Activated naive CD4-positive, alpha-beta T cell treated with anti-CD3 and anti-CD28 coated beads, Interleukin-2, amount 50 U/mL, for 24 hours (primary cell): Measurements from ENCODE around the gene G0S2.

ENCODE experiments used
- H3K27ac Mint-ChIP-seq: one replicate; pipeline ENCODE4 v1.8.0; 2021; ENCODE audit warnings: mild to moderate bottlenecking, mixed read lengths
- H3K27me3 Mint-ChIP-seq: one replicate; pipeline ENCODE4 v1.8.0; 2021; ENCODE audit warnings: mixed read lengths
- H3K36me3 Mint-ChIP-seq: one replicate; pipeline ENCODE4 v1.8.0; 2021; ENCODE audit warnings: mixed read lengths
- H3K4me1 Mint-ChIP-seq: one replicate; pipeline ENCODE4 v1.8.0; 2021; ENCODE audit warnings: mixed read lengths
- H3K4me3 Mint-ChIP-seq: one replicate; pipeline ENCODE4 v1.8.0; 2021; ENCODE audit warnings: mild to moderate bottlenecking, mixed read lengths
- H3K9me3 Mint-ChIP-seq: one replicate; pipeline ENCODE4 v1.8.0; 2021; ENCODE audit warnings: mixed read lengths

Gene G0S2, protein sequence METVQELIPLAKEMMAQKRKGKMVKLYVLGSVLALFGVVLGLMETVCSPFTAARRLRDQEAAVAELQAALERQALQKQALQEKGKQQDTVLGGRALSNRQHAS

GRCh38 chr1:209674957-209675564, at the start of gene G0S2:
Gene G0S2, plus strand, starts transcription at chr1:209675412. Its CDS starts 273 bp downstream, at chr1:209675685.
- Mint-ChIP-seq H3K9me3 (no peaks in the 10 kb centered on the region), H3K36me3 (peaks cover 2% of the 10 kb centered on the region), H3K27me3 (peaks cover 31% of the 10 kb centered on the region), H3K4me1 (peaks cover 38% of the 10 kb centered on the region), H3K27ac (peak within 1 kb of the TSS; percentile 5), H3K4me3 (peak within 1 kb of the TSS; percentile 80)

DNA sequence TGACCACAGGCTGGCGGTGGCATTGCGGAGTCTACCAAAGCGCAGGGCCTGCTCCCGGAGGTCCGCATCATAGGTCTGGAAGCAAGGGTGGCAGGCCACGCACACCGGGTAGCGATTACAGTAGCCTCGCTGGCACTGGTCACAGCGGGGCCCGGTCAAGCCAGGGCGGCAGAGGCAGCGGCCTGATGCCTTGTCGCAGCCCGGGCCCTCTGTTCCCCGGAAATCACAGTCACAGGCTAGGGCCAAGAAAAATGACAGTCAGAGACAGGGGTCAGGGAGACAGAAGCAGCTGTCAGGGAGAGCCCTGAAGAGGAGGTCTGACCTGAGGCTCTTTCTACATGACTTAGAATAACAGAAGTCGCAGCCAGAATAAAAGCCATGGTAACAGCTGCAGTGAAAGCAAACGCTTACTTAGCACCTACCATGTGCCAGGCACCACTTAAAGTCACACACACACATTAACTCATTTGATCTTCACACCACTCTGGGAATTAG, 49.4 kb upstream of the G0S2 start:
- Mint-ChIP-seq H3K36me3 (no peaks in the 10 kb centered on the region), H3K9me3 (no peaks in the 10 kb centered on the region), H3K27me3 (no peaks in the 10 kb centered on the region), H3K4me1 (no peaks in the 10 kb centered on the region), H3K27ac (no peak overlapping the region), H3K4me3 (no peak overlapping the region)

GRCh38 chr1:209626346-209627026, 48.7 kb upstream of the G0S2 start:
- Mint-ChIP-seq H3K4me3 (no peak overlapping the region), H3K36me3 (no peaks in the 10 kb centered on the region), H3K9me3 (no peaks in the 10 kb centered on the region), H3K27ac (no peak overlapping the region), H3K4me1 (no peaks in the 10 kb centered on the region), H3K27me3 (no peaks in the 10 kb centered on the region)

DNA sequence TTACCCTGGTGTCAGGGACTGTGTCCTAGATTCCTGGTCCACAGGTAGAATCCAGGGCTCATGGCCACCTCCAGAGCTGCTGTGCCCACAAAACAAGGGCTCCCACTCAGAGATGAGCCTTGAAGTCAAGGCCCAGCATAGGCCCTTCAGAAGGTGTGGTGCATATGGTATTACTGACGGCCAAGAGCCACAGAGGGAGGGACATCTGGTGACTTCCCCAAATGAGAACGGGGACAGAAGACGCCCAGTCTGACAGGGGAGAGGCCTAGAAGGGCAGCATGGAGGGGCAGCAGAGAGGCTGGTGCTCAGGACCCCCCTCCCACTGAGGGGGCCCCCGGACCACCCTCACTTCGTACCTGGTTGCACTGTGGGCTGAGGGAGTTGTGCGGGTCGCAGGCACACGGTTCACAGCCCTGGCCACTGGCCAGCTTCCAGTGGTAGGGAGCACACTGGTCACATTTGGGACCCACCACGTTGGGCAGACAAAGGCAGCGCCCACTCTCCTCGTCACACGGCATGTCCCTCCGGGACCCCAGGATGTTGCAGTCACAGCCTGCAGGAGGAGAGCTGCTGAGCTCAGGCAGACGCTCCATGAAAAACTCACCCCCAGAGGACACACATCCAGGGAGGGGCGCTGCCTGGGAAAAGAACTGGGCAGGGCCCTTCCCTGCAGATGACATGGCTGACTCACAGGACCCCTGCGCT, 48.0 kb upstream of the G0S2 start:
- H3K9me3 Mint-ChIP-seq = no peaks in the 10 kb centered on the region
- H3K27ac Mint-ChIP-seq = no peak overlapping the region
- H3K4me3 Mint-ChIP-seq = no peak overlapping the region

GRCh38 chr1:209627732-209628196, 47.4 kb upstream of the G0S2 start:
- H3K36me3 Mint-ChIP-seq = no peaks in the 10 kb centered on the region
- H3K4me1 Mint-ChIP-seq = no peaks in the 10 kb centered on the region
- H3K27ac Mint-ChIP-seq = no peak overlapping the region
- no peak overlapping the region for H3K4me3 Mint-ChIP-seq
- no peaks in the 10 kb centered on the region for H3K27me3 Mint-ChIP-seq
- no peaks in the 10 kb centered on the region for H3K9me3 Mint-ChIP-seq

More for the DNA sequence above, 48.0 kb upstream of the G0S2 start:
- no peaks in the 10 kb centered on the region for H3K27me3 Mint-ChIP-seq
- no peaks in the 10 kb centered on the region for H3K4me1 Mint-ChIP-seq
- H3K36me3 Mint-ChIP-seq = no peaks in the 10 kb centered on the region

- Mint-ChIP-seq H3K4me1 (no peaks in the 10 kb centered on the region), H3K27me3 (no peaks in the 10 kb centered on the region), H3K36me3 (no peaks in the 10 kb centered on the region), H3K4me3 (no peak overlapping the region), H3K9me3 (no peaks in the 10 kb centered on the region), H3K27ac (peak overlapping the region; percentile 84)
Measured at GRCh38 chr1:209628618-209629299, 46.5 kb upstream of the G0S2 start.

DNA sequence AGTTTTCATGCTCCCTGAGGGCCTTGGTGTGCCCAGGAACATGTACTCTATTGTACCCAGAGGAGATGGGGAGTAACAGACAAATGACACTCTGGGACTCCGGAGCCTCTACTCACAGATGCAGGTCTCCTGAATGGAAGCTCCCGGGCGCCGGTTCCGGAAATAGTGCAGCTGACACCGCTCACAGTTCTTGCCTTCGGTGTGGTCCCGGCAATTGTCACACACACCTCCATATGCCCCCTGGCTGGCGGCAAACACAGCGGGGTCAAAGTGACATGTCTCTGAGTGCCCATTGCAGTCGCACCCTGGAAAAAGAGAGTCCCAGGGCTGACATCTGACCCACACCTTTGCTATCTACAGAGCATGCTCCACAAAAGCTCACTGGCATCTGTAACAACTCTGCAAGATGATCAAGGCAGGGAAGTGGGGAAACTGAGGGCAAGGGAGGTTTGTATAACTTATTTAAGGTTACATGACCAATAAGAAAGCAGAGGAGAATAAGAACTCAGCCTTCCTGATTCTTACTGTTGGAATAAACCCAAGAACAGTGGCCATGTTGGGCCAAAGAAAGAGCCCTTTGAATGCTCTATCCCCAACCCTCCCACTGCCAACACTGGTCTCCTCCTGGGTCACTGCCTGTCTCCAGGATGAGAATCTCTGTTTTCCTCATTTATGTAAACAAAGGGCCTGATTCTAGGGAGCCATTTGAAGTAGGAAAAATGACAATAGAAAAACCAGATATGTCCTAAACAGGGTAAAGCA, 45.4 kb upstream of the G0S2 start:
- no peak overlapping the region for H3K4me3 Mint-ChIP-seq
- no peaks in the 10 kb centered on the region for H3K27me3 Mint-ChIP-seq
- no peaks in the 10 kb centered on the region for H3K9me3 Mint-ChIP-seq
- H3K27ac Mint-ChIP-seq = no peak overlapping the region
- H3K36me3 Mint-ChIP-seq = no peaks in the 10 kb centered on the region
- H3K4me1 Mint-ChIP-seq = peaks cover 1% of the 10 kb centered on the region

- H3K36me3 Mint-ChIP-seq = no peaks in the 10 kb centered on the region
- no peak overlapping the region for H3K4me3 Mint-ChIP-seq
- no peak overlapping the region for H3K27ac Mint-ChIP-seq
- H3K27me3 Mint-ChIP-seq = no peaks in the 10 kb centered on the region
- peaks cover 3% of the 10 kb centered on the region for H3K4me1 Mint-ChIP-seq
- H3K9me3 Mint-ChIP-seq = no peaks in the 10 kb centered on the region
Measured at GRCh38 chr1:209630383-209631225, 44.6 kb upstream of the G0S2 start.

- Mint-ChIP-seq H3K4me1 (peaks cover 3% of the 10 kb centered on the region), H3K4me3 (no peak overlapping the region), H3K9me3 (no peaks in the 10 kb centered on the region), H3K27me3 (no peaks in the 10 kb centered on the region), H3K27ac (no peak overlapping the region), H3K36me3 (no peaks in the 10 kb centered on the region)
Measured at GRCh38 chr1:209633335-209633997, 41.7 kb upstream of the G0S2 start.

- no peaks in the 10 kb centered on the region for H3K27me3 Mint-ChIP-seq
- H3K27ac Mint-ChIP-seq = no peak overlapping the region
- no peaks in the 10 kb centered on the region for H3K9me3 Mint-ChIP-seq
- H3K4me3 Mint-ChIP-seq = no peak overlapping the region
- H3K36me3 Mint-ChIP-seq = no peaks in the 10 kb centered on the region
- H3K4me1 Mint-ChIP-seq = peaks cover 3% of the 10 kb centered on the region
Measured at GRCh38 chr1:209634005-209634737, 41.0 kb upstream of the G0S2 start.

GRCh38 chr1:209635850-209636249, 39.4 kb upstream of the G0S2 start:
- H3K36me3 Mint-ChIP-seq = no peaks in the 10 kb centered on the region
- no peak overlapping the region for H3K27ac Mint-ChIP-seq
- H3K4me1 Mint-ChIP-seq = peaks cover 3% of the 10 kb centered on the region
- no peaks in the 10 kb centered on the region for H3K9me3 Mint-ChIP-seq
- H3K4me3 Mint-ChIP-seq = no peak overlapping the region
- no peaks in the 10 kb centered on the region for H3K27me3 Mint-ChIP-seq

- Mint-ChIP-seq H3K27me3 (no peaks in the 10 kb centered on the region), H3K4me1 (no peaks in the 10 kb centered on the region), H3K27ac (no peak overlapping the region)
Measured at GRCh38 chr1:209641832-209642172, 33.4 kb upstream of the G0S2 start.

DNA sequence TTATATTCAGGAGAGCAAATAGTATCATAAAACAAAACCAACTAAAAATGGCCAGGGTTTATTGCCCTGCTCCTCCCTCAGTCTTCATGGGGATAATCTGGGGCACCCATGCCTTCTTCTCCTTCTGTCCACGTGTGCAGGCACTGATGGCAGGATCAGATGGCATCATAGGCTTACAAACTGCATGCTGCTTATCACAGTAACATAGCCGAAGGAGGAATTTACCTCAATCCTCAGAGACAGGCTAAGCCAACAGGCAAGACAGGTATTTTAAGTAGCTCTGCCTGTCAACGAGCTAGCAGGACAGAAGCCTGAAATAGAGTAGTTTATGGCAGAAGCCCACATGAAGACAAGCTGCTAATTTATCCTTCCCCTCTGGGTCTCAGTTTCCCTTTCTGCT, 32.4 kb upstream of the G0S2 start:
- H3K27ac Mint-ChIP-seq = no peak overlapping the region
- H3K36me3 Mint-ChIP-seq = no peaks in the 10 kb centered on the region
- H3K4me1 Mint-ChIP-seq = no peaks in the 10 kb centered on the region
- no peaks in the 10 kb centered on the region for H3K9me3 Mint-ChIP-seq
- no peaks in the 10 kb centered on the region for H3K27me3 Mint-ChIP-seq
- H3K4me3 Mint-ChIP-seq = no peak overlapping the region

More at GRCh38 chr1:209641832-209642172, 33.4 kb upstream of the G0S2 start:
- H3K4me3 Mint-ChIP-seq = no peak overlapping the region
- H3K36me3 Mint-ChIP-seq = no peaks in the 10 kb centered on the region
- no peaks in the 10 kb centered on the region for H3K9me3 Mint-ChIP-seq
